A673 (cell line): ENCODE measurements around the gene ZNF205. TPM values are rescaled to one million over a fixed set of nuclear protein-coding genes. Genes with fewer than 3 reads are reported as not detected.

Source experiments
- BruUV-seq: library from RNA; stranded (reverse); fragments of 400-500 nt; replicated peaks from 2 replicates; lab custom pipeline; 2021; lab: Mats Ljungman, UMichigan
- CTCF ChIA-PET: fragments of 300-600 bp; sonication (Branson Sonifier 250); formaldehyde crosslinking; loops from one replicate; lab custom pipeline; 2022; ENCODE audit warnings: antibody characterized with exemption; lab: Charles Lee
- POLR2A ChIA-PET: fragments of 300-600 bp; sonication (Branson Sonifier 250); formaldehyde crosslinking; loops from one replicate; lab custom pipeline; 2022; ENCODE audit warnings: antibody characterized with exemption; ENCODE audit not compliant: low non-redundant PET; lab: Charles Lee
- DNase-seq: peaks from one replicate; pipeline ENCODE4 v3.0.0-alpha.2; 2015; ENCODE audit warnings: low spot score
- H3K27ac ChIP-seq: fragments of 200-600 bp; sonication (generic); 2 replicates; pipeline ENCODE4 v1.5.1; 2016; ENCODE audit warnings: mixed run types, low read depth, mild to moderate bottlenecking, mixed read lengths, antibody characterized with exemption, low read length; ENCODE audit not compliant: poor library complexity, severe bottlenecking
- H3K27me3 ChIP-seq: fragments of 200-600 bp; sonication (generic); replicated peaks from 2 replicates; pipeline ENCODE4 v1.6.1; 2017; ENCODE audit warnings: mixed run types, low read depth, mild to moderate bottlenecking, mixed read lengths, antibody characterized with exemption, low read length; ENCODE audit not compliant: insufficient read depth, poor library complexity
- H3K36me3 ChIP-seq: fragments of 200-600 bp; sonication (generic); 2 replicates; pipeline ENCODE4 v1.6.1; 2016; ENCODE audit warnings: mixed run types, mild to moderate bottlenecking, mixed read lengths, antibody characterized with exemption, low read length; ENCODE audit not compliant: insufficient read depth, poor library complexity, severe bottlenecking
- H3K4me1 ChIP-seq: fragments of 200-600 bp; sonication (generic); 2 replicates; pipeline ENCODE4 v1.6.1; 2017; ENCODE audit warnings: mixed run types, mild to moderate bottlenecking, mixed read lengths, antibody characterized with exemption, low read length; ENCODE audit not compliant: insufficient read depth, poor library complexity, severe bottlenecking
- H3K4me3 ChIP-seq: fragments of 200-600 bp; sonication (generic); 2 replicates; pipeline ENCODE4 v1.5.1; 2016; ENCODE audit warnings: low read depth, mixed run types, mild to moderate bottlenecking, mixed read lengths, low read length; ENCODE audit not compliant: poor library complexity, severe bottlenecking
- H3K9me3 ChIP-seq: fragments of 200-600 bp; sonication (generic); 2 replicates; pipeline ENCODE4 v1.6.1; 2016; ENCODE audit warnings: mixed run types, low read depth, mild to moderate bottlenecking, mixed read lengths, antibody characterized with exemption, low read length; ENCODE audit not compliant: poor library complexity, severe bottlenecking
- EZH2 ChIP-seq: fragments of 200-600 bp; sonication (generic); IDR thresholded peaks from 2 replicates; pipeline ENCODE4 v1.6.1; 2017; ENCODE audit warnings: borderline replicate concordance, low read depth, mild to moderate bottlenecking, mixed read lengths, antibody characterized with exemption, low read length; ENCODE audit not compliant: poor library complexity, severe bottlenecking
- intact Hi-C: fragments of 100-400 bp; cut with micrococcal nuclease; formaldehyde crosslinking; loops from one replicate; pipeline ENCODE4 v1.10.0; 2022; ENCODE audit not compliant: unreplicated experiment
- total RNA-seq: library from RNA; stranded (reverse); gene quantifications from 2 replicates; pipeline ENCODE4 v1.2.3, GENCODE V29; 2021
- TF ChIP-seq, protein P1 (sequence below): fragments of 300-800, 200-600 bp; sonication (generic); conservative IDR thresholded peaks from 2 replicates; pipeline ENCODE4 v1.5.1; 2017; ENCODE audit warnings: low read depth, mild to moderate bottlenecking, antibody characterized with exemption, low read length, moderate library complexity, mixed read lengths

Gene ZNF205
- total RNA-seq, 1 experiment from 2014 or later = 19.0 TPM

DNA sequence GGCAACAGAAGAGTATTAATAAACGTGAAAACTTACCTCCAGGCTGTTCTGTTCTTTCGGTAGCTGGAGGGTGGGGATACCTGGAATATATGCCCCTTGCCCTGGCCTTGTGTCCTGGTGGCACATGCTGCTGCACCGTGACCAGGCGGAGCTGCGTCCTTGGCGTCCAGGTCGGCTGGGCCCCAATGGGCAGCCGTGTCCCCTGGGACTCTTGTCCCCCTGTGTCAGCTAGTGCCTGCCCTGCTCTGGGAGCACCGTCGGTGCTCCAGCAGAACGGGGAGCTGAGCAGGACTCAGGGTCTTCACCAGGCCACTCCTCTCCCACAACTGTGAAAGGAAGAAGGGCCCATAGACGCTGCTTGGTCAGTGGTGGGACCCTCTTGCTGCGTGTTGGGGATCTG, 30.4 kb downstream of the ZNF205 start:
- intact Hi-C loops = no loop called here
- H3K36me3 ChIP-seq = peaks cover 5% of the 10 kb centered on the region
- H3K9me3 ChIP-seq = no peaks in the 10 kb centered on the region
- TF ChIP-seq, protein P1, sequence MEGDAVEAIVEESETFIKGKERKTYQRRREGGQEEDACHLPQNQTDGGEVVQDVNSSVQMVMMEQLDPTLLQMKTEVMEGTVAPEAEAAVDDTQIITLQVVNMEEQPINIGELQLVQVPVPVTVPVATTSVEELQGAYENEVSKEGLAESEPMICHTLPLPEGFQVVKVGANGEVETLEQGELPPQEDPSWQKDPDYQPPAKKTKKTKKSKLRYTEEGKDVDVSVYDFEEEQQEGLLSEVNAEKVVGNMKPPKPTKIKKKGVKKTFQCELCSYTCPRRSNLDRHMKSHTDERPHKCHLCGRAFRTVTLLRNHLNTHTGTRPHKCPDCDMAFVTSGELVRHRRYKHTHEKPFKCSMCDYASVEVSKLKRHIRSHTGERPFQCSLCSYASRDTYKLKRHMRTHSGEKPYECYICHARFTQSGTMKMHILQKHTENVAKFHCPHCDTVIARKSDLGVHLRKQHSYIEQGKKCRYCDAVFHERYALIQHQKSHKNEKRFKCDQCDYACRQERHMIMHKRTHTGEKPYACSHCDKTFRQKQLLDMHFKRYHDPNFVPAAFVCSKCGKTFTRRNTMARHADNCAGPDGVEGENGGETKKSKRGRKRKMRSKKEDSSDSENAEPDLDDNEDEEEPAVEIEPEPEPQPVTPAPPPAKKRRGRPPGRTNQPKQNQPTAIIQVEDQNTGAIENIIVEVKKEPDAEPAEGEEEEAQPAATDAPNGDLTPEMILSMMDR = no peak
- no peak for TF ChIP-seq EZH2
- H3K27ac ChIP-seq = no peak overlapping the region
- ChIA-PET POLR2A (no interaction called here), CTCF (no interaction called here)
- no TSS peak for BruUV-seq
- H3K27me3 ChIP-seq = no peaks in the 10 kb centered on the region
- no peaks in the 10 kb centered on the region for H3K4me1 ChIP-seq
- DNase-seq = no peak
- no peak overlapping the region for H3K4me3 ChIP-seq

DNA sequence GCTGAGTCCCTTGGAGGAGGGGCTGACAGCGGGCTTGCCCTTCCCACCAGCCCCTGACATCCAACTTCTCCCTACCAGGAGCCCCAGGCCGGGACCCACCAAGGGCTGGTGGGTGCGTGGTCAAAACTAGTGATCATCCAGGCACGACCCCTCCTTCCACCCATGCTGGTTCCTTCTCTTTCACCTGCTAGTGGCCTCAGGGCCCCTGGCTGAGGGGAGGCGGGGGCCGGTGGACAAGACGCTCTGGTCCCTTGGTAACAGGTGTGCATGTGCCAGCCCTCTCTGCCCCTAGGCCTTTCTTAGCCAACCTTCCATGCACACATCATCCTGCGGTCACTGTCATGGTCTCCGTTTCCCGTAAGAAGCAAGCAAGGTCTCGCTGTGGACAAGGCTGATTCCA, 30.8 kb downstream of the ZNF205 start:
- POLR2A ChIA-PET = no interaction called here
- no peak for DNase-seq
- intact Hi-C loops = no loop called here
- no peak for TF ChIP-seq EZH2
- TF ChIP-seq, protein P1 = no peak
- BruUV-seq = no TSS peak
- H3K9me3 ChIP-seq = no peaks in the 10 kb centered on the region
- H3K36me3 ChIP-seq = peaks cover 5% of the 10 kb centered on the region
- H3K27ac ChIP-seq = no peak overlapping the region
- H3K27me3 ChIP-seq = no peaks in the 10 kb centered on the region
- H3K4me3 ChIP-seq = no peak overlapping the region
- no peaks in the 10 kb centered on the region for H3K4me1 ChIP-seq
- CTCF ChIA-PET = no interaction called here

DNA sequence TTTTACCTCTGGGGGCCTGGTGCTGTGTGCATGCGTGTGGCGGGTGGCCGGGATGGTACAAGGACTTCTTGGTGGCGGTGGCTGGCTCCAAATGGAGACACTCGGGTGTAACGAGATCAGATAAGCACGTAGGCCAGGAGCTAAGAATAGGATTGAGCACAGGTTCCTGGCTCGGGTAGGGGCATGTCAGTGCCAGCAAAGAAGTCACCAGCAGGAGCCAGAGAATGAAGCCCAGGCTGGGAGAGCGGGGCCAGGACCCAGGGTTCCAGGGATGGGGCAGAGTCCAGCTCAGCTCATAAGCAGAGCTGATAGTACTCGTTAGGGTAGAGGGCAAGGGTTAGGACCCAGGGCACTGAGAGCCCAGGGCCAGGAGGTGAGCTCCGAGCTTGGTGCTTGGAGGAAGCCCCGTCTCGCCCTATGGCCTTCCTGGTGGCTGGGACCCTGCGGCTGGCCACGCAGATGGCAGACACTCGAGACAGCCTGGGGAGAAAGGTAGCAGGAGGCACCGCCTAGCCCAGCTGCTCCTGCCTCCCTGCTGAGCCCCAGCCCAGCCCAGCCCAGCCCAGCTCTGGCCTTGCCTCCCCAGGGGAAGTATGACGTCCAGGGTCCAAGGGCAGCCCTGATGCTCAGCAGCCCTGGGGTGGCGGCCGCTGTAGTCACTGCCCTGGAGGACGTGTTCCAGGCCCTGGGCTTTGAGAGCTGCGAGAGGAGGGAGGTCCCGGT, 31.4 kb downstream of the ZNF205 start:
- no peak for DNase-seq
- H3K27me3 ChIP-seq = no peaks in the 10 kb centered on the region
- no peak overlapping the region for H3K4me3 ChIP-seq
- ChIA-PET CTCF (no interaction called here), POLR2A (no interaction called here)
- H3K36me3 ChIP-seq = peaks cover 5% of the 10 kb centered on the region
- H3K27ac ChIP-seq = no peak overlapping the region
- TF ChIP-seq, protein P1 = no peak
- TF ChIP-seq EZH2 = no peak
- H3K4me1 ChIP-seq = no peaks in the 10 kb centered on the region
- H3K9me3 ChIP-seq = no peaks in the 10 kb centered on the region
- intact Hi-C loops = no loop called here
- BruUV-seq = no TSS peak
